H1 (cell line): ENCODE measurements around the gene SIPA1L3.

Experiments used
- CTCF ChIP-seq, 3 experiments: IDR thresholded peaks; 1 replicate in 2 of 3; 2 replicates in 1 of 3; pipeline versions ENCODE4 v1.5.1 to v1.6.1; 2011; ENCODE audit warnings: low read length in 3 of 3, mild to moderate bottlenecking in 3 of 3, inconsistent platforms in 2 of 3, low read depth in 1 of 3, moderate library complexity in 1 of 3; ENCODE audit not compliant: insufficient read depth in 1 of 3; ENCODE audit errors: control extremely low read depth in 1 of 3
- POLR2A ChIP-seq, 2 experiments: IDR thresholded peaks; 1 replicate in 1 of 2; 2 replicates in 1 of 2; pipeline ENCODE4 v1.6.1; 2011; ENCODE audit warnings: low read depth in 2 of 2, low read length in 2 of 2, mild to moderate bottlenecking in 2 of 2; ENCODE audit errors: control extremely low read depth in 1 of 2

GRCh38 chr19:37986048-37986750 is 79.2 kb downstream of the SIPA1L3 start:
- no peak for TF ChIP-seq POLR2A (IDR thresholded peaks at IDR 0.05; ENCODE audit: control extremely low read depth in 1 of 2, low read depth in 2 of 2, low read length in 2 of 2)
- TF ChIP-seq CTCF (IDR thresholded peaks at IDR 0.05; ENCODE audit: control extremely low read depth in 1 of 3, insufficient read depth in 1 of 3, low read depth in 1 of 3, low read length in 3 of 3): no peak
